Testis (tissue), 3 donors: ENCODE data around the gene LCN9. TPM values are rescaled to one million over a fixed set of nuclear protein-coding genes. Genes with fewer than 3 reads are reported as not detected.

ENCODE experiments used
- DNase-seq: peaks from one replicate; pipeline ENCODE4 v3.0.0-alpha.2; 2019
- H3K27ac ChIP-seq, 2 donors: fragments of 200-600 bp; sonication (generic); one replicate each; pipeline ENCODE4 v1.5.1; 2019
- H3K27me3 ChIP-seq: fragments of 200-600 bp; sonication (generic); one replicate; pipeline ENCODE4 v1.5.1; 2019
- H3K36me3 ChIP-seq: fragments of 200-600 bp; sonication (generic); one replicate; pipeline ENCODE4 v1.5.1; 2017; ENCODE audit warnings: low read depth; ENCODE audit errors: missing control alignments
- H3K4me1 ChIP-seq: fragments of 200-600 bp; sonication (generic); one replicate; pipeline ENCODE4 v1.5.1; 2019
- H3K4me3 ChIP-seq, 2 donors: fragments of 200-600 bp; sonication (generic); one replicate each; pipeline ENCODE4 v1.5.1; 2017 to 2019
- H3K9me3 ChIP-seq: fragments of 200-600 bp; sonication (generic); one replicate; pipeline ENCODE4 v1.5.1; 2017
- CTCF ChIP-seq, 3 experiments: fragments of 450-650 bp in 2 of 3; fragments of 200-600 bp in 1 of 3; sonication (generic) in 1 of 3; IDR thresholded peaks; one replicate each; pipeline ENCODE4 v1.5.1; 2016 to 2019; ENCODE audit warnings: antibody characterized with exemption in 3 of 3, mild to moderate bottlenecking in 2 of 3, moderate library complexity in 1 of 3
- POLR2A ChIP-seq: fragments of 450-650 bp; IDR thresholded peaks from one replicate; pipeline ENCODE4 v1.6.1; 2017; ENCODE audit warnings: antibody characterized with exemption, mild to moderate bottlenecking, moderate library complexity
- WGBS, 2 donors: methylation state at CpG; one replicate each; pipeline ENCODE4 v1.1.5; 2018; 5-methylcytosine and 5-hydroxymethylcytosine counted together
- intact Hi-C: fragments of 100-400 bp; cut with DNase I; formaldehyde crosslinking; loops from one replicate; pipeline ENCODE4 v1.15.1; 2023; ENCODE audit warnings: low total_unique reads
- polyA plus RNA-seq: library from polyadenylated mRNA; stranded (reverse); fragments of 350-450 nt; fragmentation: Illumina TruSeq; extraction: RNeasy Lipid Tissue Mini Kit (QIAGEN cat#74804); gene quantifications from one replicate; pipeline ENCODE4 v1.2.3, GENCODE V29; 2014; ENCODE audit warnings: low read depth, low replicate concordance; ENCODE audit not compliant: insufficient read depth
- total RNA-seq, 2 donors: library from RNA; depleted of rRNA; stranded (reverse); fragments of >200 nt; gene quantifications; one replicate each; pipeline ENCODE4 v1.2.3, GENCODE V29; 2016

Gene LCN9
- total and polyA plus RNA-seq, 3 donors from 2014 or later, result 0.68 TPM; not detected in 2

GRCh38 chr9:135680056-135680455 lies 16.9 kb downstream of the LCN9 start:
- Histone ChIP-seq H3K27me3 (no peaks in the 10 kb centered on the region), H3K27ac (no peak overlapping the region), H3K4me1 (no peaks in the 10 kb centered on the region), H3K36me3 (no peaks in the 10 kb centered on the region), H3K9me3 (no peaks in the 10 kb centered on the region), H3K4me3 (no peak overlapping the region)
- TF ChIP-seq CTCF (IDR thresholded peaks at IDR 0.05) (no peak), POLR2A (no peak)
- intact Hi-C loops, result no loop called here
- WGBS, 2 donors, result 76 to 84% methylated on average over 14 to 16 of the region's 16 CpGs
- DNase-seq, result no peak

- no peaks in the 10 kb centered on the region for H3K9me3 ChIP-seq
- WGBS, 2 donors, result 91 to 93% methylated on average over 5 of the region's 5 CpGs
- DNase-seq, result no peak
- no peak for TF ChIP-seq CTCF (IDR thresholded peaks at IDR 0.05)
- TF ChIP-seq POLR2A, result no peak
- H3K4me1 ChIP-seq, result no peaks in the 10 kb centered on the region
- no peak overlapping the region for H3K4me3 ChIP-seq
- H3K27me3 ChIP-seq, result no peaks in the 10 kb centered on the region
- H3K36me3 ChIP-seq, result no peaks in the 10 kb centered on the region
- H3K27ac ChIP-seq, result no peak overlapping the region
- intact Hi-C loops, result no loop called here
These were observed 18.1 kb downstream of the LCN9 start for GRCh38 chr9:135681161-135681560.

GRCh38 chr9:135683401-135684034 lies 20.4 kb downstream of the LCN9 start:
- Histone ChIP-seq H3K9me3 (no peaks in the 10 kb centered on the region), H3K27ac (no peak overlapping the region), H3K36me3 (no peaks in the 10 kb centered on the region), H3K4me3 (no peak overlapping the region), H3K27me3 (no peaks in the 10 kb centered on the region), H3K4me1 (no peaks in the 10 kb centered on the region)
- DNase-seq, result no peak
- 82 to 86% methylated on average over 5 to 14 of the region's 15 CpGs for WGBS, 2 donors
- intact Hi-C loops, result no loop called here
- no peak for TF ChIP-seq CTCF (IDR thresholded peaks at IDR 0.05)
- TF ChIP-seq POLR2A, result no peak

GRCh38 chr9:135684691-135685090 lies 21.6 kb downstream of the LCN9 start:
- H3K27ac ChIP-seq, result no peak overlapping the region
- intact Hi-C loops, result no loop called here
- H3K4me3 ChIP-seq, result no peak overlapping the region
- no peaks in the 10 kb centered on the region for H3K36me3 ChIP-seq
- WGBS, 2 donors, result 58 to 84% methylated on average over 8 to 17 of the region's 17 CpGs
- H3K9me3 ChIP-seq, result no peaks in the 10 kb centered on the region
- no peaks in the 10 kb centered on the region for H3K27me3 ChIP-seq
- H3K4me1 ChIP-seq, result no peaks in the 10 kb centered on the region
- TF ChIP-seq CTCF (IDR thresholded peaks at IDR 0.05) (no peak), POLR2A (no peak)
- DNase-seq, result no peak

GRCh38 chr9:135687216-135687615 lies 24.1 kb downstream of the LCN9 start:
- WGBS, 2 donors, result 92 to 95% methylated on average over 4 to 13 of the region's 15 CpGs
- H3K4me3 ChIP-seq, result no peak overlapping the region
- TF ChIP-seq POLR2A, result no peak
- no peak for TF ChIP-seq CTCF (IDR thresholded peaks at IDR 0.05)
- DNase-seq, result no peak
- no peaks in the 10 kb centered on the region for H3K27me3 ChIP-seq
- H3K36me3 ChIP-seq, result no peaks in the 10 kb centered on the region
- intact Hi-C loops, result no loop called here
- H3K9me3 ChIP-seq, result no peaks in the 10 kb centered on the region
- H3K27ac ChIP-seq, result no peak overlapping the region
- no peaks in the 10 kb centered on the region for H3K4me1 ChIP-seq
